ENCODE results near the gene SRGAP1.
A peak's percentile ranks its signal among the peaks of the same experiment; 100 is the strongest.

Gene SRGAP1

DNA sequence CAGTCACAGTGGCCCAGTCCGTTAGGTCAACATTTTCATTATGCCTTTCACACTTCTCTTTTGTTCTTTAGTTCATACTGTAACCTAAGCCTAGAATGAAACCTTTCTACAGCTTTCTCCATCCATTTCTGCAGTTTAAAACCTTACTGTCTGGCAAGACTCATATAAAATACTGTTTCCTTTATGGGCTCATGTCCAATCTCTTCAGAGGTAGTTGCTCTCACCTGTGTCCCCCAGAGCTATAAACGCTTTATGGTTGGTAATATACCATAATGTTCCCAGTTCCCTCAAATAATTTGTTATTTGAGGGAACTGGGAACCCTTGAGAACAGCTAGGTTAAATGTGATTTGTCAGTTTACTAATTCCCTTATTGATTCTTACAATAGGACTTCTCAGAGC is 83.0 kb downstream of the SRGAP1 start:
- no peaks in the 10 kb centered on the region for H3K4me1 ChIP-seq
- no peak for TF ChIP-seq Cebpa-rat (IDR thresholded peaks at IDR 0.05)
- H3K27ac ChIP-seq = no peak overlapping the region
- no peaks in the 10 kb centered on the region for H3K27me3 ChIP-seq
- no peak overlapping the region for H3K4me3 ChIP-seq
- no peaks in the 10 kb centered on the region for H3K36me3 ChIP-seq
- H4K20me1 ChIP-seq = no peaks in the 10 kb centered on the region
- no peak overlapping the region for H3K4me2 ChIP-seq
- H3K9me3 ChIP-seq = no peaks in the 10 kb centered on the region; the same call in 1 of the 2 replicates
- no peak overlapping the region for H3K9ac ChIP-seq

GRCh38 chr12:63928305-63928704 is 83.8 kb downstream of the SRGAP1 start:
- no peaks in the 10 kb centered on the region for H3K27me3 ChIP-seq
- no peak overlapping the region for H3K4me3 ChIP-seq
- no peak overlapping the region for H3K9ac ChIP-seq
- H4K20me1 ChIP-seq = no peaks in the 10 kb centered on the region
- no peaks in the 10 kb centered on the region; the same call in 1 of the 2 replicates for H3K9me3 ChIP-seq
- H3K36me3 ChIP-seq = no peaks in the 10 kb centered on the region
- no peaks in the 10 kb centered on the region for H3K4me1 ChIP-seq
- no peak overlapping the region for H3K27ac ChIP-seq
- TF ChIP-seq Cebpa-rat (IDR thresholded peaks at IDR 0.05) = no peak
- H3K4me2 ChIP-seq = no peak overlapping the region

DNA sequence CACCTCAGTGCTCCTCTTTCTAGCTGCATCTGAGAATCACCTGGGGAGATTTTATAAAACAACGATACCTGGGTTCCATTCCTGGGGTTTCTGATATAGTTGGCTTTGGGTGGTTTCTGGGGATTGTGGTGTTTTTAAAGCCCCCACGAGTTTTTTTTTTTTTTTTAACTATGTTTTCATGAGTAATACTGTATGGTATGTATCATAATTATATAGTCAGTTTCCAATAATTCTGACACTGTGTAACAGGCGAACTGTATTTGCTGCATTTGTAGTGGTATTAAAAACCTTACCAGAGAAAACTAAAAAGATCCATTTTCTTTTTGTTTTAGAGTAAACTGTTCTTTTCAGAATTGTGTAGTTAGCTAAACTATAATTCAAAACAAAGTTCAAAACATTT is 84.9 kb downstream of the SRGAP1 start:
- Histone ChIP-seq H3K4me2 (no peak overlapping the region), H3K4me1 (no peaks in the 10 kb centered on the region), H3K9me3 (no peaks in the 10 kb centered on the region; the same call in 1 of the 2 replicates), H3K36me3 (no peaks in the 10 kb centered on the region), H3K27me3 (no peaks in the 10 kb centered on the region), H4K20me1 (no peaks in the 10 kb centered on the region), H3K27ac (no peak overlapping the region), H3K9ac (no peak overlapping the region), H3K4me3 (no peak overlapping the region)
- TF ChIP-seq Cebpa-rat (IDR thresholded peaks at IDR 0.05) = no peak

DNA sequence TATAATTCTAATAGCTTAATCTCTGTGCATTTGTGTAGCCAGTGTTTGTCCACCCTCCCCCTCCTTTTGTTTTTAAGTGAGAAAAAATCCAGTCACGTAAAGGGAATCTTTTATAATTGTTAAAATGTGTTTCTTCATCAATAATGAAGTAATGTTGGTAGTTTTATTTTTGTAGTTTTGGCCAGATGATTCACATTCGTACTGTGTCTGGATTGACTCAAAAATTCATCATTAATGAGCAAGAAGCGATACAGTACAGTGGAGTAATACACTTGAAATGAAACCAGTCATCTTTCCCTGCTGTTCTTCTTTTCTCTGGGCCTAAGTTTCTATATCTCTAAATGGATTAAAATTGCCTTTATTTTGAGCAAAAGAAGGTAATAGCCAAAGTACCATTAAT is 86.5 kb downstream of the SRGAP1 start:
- Histone ChIP-seq H3K36me3 (no peaks in the 10 kb centered on the region), H3K4me1 (no peaks in the 10 kb centered on the region), H3K9ac (no peak overlapping the region), H3K9me3 (no peaks in the 10 kb centered on the region; the same call in 1 of the 2 replicates), H4K20me1 (no peaks in the 10 kb centered on the region), H3K4me2 (no peak overlapping the region), H3K27me3 (no peaks in the 10 kb centered on the region), H3K4me3 (no peak overlapping the region), H3K27ac (no peak overlapping the region)
- TF ChIP-seq Cebpa-rat (IDR thresholded peaks at IDR 0.05) = no peak

GRCh38 chr12:63931703-63932102 is 87.2 kb downstream of the SRGAP1 start:
- TF ChIP-seq Cebpa-rat (IDR thresholded peaks at IDR 0.05) = no peak
- no peak overlapping the region for H3K4me2 ChIP-seq
- no peaks in the 10 kb centered on the region for H3K27me3 ChIP-seq
- H3K4me3 ChIP-seq = no peak overlapping the region
- no peaks in the 10 kb centered on the region for H4K20me1 ChIP-seq
- no peaks in the 10 kb centered on the region; the same call in 1 of the 2 replicates for H3K9me3 ChIP-seq
- H3K9ac ChIP-seq = no peak overlapping the region
- H3K27ac ChIP-seq = no peak overlapping the region
- H3K4me1 ChIP-seq = no peaks in the 10 kb centered on the region
- H3K36me3 ChIP-seq = no peaks in the 10 kb centered on the region

DNA sequence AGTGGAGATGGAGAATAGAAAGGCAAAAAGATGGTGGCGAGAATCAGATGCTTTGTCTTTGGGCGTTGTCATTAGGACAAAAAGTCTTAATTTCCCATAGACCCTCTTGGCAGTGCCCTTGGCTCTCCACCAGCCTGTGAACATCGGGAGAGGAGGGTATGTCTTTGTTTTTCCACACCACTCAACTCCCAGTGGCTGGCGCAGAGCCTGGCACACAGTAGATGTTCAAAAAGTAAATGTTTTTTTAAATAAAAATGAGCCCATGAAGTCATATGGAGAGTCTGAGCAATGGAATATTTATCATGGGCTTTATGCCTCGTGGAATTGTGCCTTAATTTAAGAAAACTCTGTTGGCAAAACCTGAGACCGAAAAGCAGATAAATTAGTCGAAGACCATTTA is 90.4 kb downstream of the SRGAP1 start:
- TF ChIP-seq Cebpa-rat (IDR thresholded peaks at IDR 0.05) = no peak

GRCh38 chr12:63935361-63935760 is 90.9 kb downstream of the SRGAP1 start:
- no peaks in the 10 kb centered on the region for H3K9me3 ChIP-seq
- no peaks in the 10 kb centered on the region for H3K36me3 ChIP-seq
- H3K27ac ChIP-seq = no peak overlapping the region
- H3K27me3 ChIP-seq = no peaks in the 10 kb centered on the region
- H3K4me3 ChIP-seq = no peak overlapping the region
- H3K9ac ChIP-seq = no peak overlapping the region
- peaks cover 34% of the 10 kb centered on the region for H3K4me1 ChIP-seq
- no peaks in the 10 kb centered on the region for H4K20me1 ChIP-seq
- H3K4me2 ChIP-seq = no peak overlapping the region
- no peak for TF ChIP-seq Cebpa-rat (IDR thresholded peaks at IDR 0.05)

More for the DNA sequence above, 90.4 kb downstream of the SRGAP1 start:
- H3K9ac ChIP-seq = no peak overlapping the region
- H3K27ac ChIP-seq = no peak overlapping the region
- H3K4me2 ChIP-seq = no peak overlapping the region
- no peaks in the 10 kb centered on the region for H3K9me3 ChIP-seq
- no peak overlapping the region for H3K4me3 ChIP-seq
- no peaks in the 10 kb centered on the region for H4K20me1 ChIP-seq
- peaks cover 30% of the 10 kb centered on the region for H3K4me1 ChIP-seq
- H3K27me3 ChIP-seq = no peaks in the 10 kb centered on the region
- no peaks in the 10 kb centered on the region for H3K36me3 ChIP-seq

DNA sequence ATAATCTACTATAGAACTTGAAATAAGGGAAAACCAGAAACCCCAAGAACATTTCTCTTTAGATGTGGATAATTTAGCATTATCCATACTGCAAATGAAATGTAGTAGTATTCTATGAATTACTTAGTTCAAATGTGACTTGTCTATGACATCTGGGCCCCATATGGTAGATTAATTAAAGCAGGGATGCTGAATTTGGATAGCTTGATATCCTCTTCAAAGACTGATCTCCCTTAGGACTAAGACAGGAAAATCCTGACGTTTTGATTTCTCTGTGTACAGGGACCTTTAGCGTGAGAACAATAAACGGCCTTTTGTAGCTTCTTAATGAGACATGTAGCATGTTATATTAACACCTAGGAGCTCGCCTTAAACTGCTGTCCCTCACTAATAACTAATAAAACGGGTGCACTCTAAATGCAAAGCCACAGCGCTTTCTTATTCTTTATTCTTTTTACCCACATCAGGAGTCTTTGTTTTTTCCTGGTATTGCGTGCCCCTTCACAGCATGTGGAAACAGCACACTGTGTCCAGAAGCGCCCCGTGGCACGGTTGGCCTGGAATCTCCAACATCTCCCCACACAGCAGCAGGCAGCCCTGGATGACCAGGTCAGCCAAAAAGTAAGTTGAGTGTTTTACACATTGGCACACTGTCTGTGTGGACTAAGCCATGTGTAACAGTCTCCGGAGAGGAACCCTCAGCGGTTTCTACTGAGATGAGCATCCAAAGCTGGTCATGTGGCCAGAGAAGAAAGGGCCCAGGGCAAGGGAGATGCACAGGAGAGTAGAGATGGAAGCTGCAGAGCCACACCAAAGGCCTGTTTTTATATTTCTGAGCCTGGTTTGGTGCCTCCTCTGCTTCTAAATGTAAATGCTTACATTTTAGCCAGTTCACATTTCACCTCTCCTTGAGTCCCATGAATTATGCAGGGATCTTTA is 93.1 kb downstream of the SRGAP1 start:
- H3K27ac ChIP-seq = no peak overlapping the region
- 0 out of 2 replicates have a peak overlapping the region, but pooled peaks have one; percentile 27 for H3K9ac ChIP-seq
- no peaks in the 10 kb centered on the region for H3K9me3 ChIP-seq
- H3K4me3 ChIP-seq = no peak overlapping the region
- peak overlapping the region; percentile 69 for H3K4me2 ChIP-seq
- no peaks in the 10 kb centered on the region for H4K20me1 ChIP-seq
- peaks cover 55% of the 10 kb centered on the region for H3K4me1 ChIP-seq
- H3K36me3 ChIP-seq = no peaks in the 10 kb centered on the region
- TF ChIP-seq Cebpa-rat (IDR thresholded peaks at IDR 0.05) = no peak
- no peaks in the 10 kb centered on the region for H3K27me3 ChIP-seq

GRCh38 chr12:63940310-63941005 is 96.0 kb downstream of the SRGAP1 start:
- no peak for TF ChIP-seq Cebpa-rat (IDR thresholded peaks at IDR 0.05)
- H3K9ac ChIP-seq = no peak overlapping the region
- H3K36me3 ChIP-seq = no peaks in the 10 kb centered on the region
- peaks cover 84% of the 10 kb centered on the region for H3K4me1 ChIP-seq
- peak overlapping the region; percentile 2; the same call in 1 of the 2 replicates for H3K27ac ChIP-seq
- H3K27me3 ChIP-seq = no peaks in the 10 kb centered on the region
- H3K4me2 ChIP-seq = peak overlapping the region; percentile 57
- no peaks in the 10 kb centered on the region for H4K20me1 ChIP-seq
- no peak overlapping the region for H3K4me3 ChIP-seq
- H3K9me3 ChIP-seq = no peaks in the 10 kb centered on the region

Data from BLaER1 (cell line).